SJCRH30 (cell line): Measurements from ENCODE around the gene CLRN3. TPM values are rescaled to one million over a fixed set of nuclear protein-coding genes. Genes with fewer than 3 reads are reported as not detected.

Experiments
- DNase-seq, 2 experiments: peaks; one replicate each; pipeline ENCODE4 v3.0.0-alpha.2; 2015 to 2020
- H3K27ac ChIP-seq: fragments of 250-450 bp; sonication (Bioruptor Pico); 2 replicates; pipeline ENCODE4 v1.5.1; 2020; ENCODE audit warnings: mild to moderate bottlenecking, moderate library complexity
- H3K27me3 ChIP-seq: fragments of 250-450 bp; sonication (Bioruptor Pico); 2 replicates; pipeline ENCODE4 v1.5.1; 2020; ENCODE audit warnings: mild to moderate bottlenecking, moderate library complexity
- H3K36me3 ChIP-seq: fragments of 250-450 bp; sonication (Bioruptor Pico); 2 replicates; pipeline ENCODE4 v1.5.1; 2020; ENCODE audit warnings: mild to moderate bottlenecking, moderate library complexity
- H3K4me1 ChIP-seq: fragments of 250-450 bp; sonication (Bioruptor Pico); 2 replicates; pipeline ENCODE4 v1.5.1; 2020; ENCODE audit warnings: mild to moderate bottlenecking, moderate library complexity
- H3K4me3 ChIP-seq: fragments of 250-450 bp; sonication (Bioruptor Pico); 2 replicates; pipeline ENCODE4 v1.5.1; 2020; ENCODE audit warnings: mild to moderate bottlenecking, moderate library complexity
- H3K9me3 ChIP-seq: fragments of 250-450 bp; sonication (Bioruptor Pico); replicated peaks from 2 replicates; pipeline ENCODE4 v1.5.1; 2020; ENCODE audit warnings: mild to moderate bottlenecking, moderate library complexity
- total RNA-seq: library from RNA; depleted of rRNA; stranded (reverse); fragments of >200 nt; shearing (Covaris generic); gene quantifications from 2 replicates; pipeline ENCODE4 v1.2.3, GENCODE V29; 2014

The CLRN3 gene
- total RNA-seq, 1 experiment from 2014 or later, result not detected

GRCh38 chr10:127877116-127877515, 15.6 kb downstream of the CLRN3 start:
- no peak overlapping the region for H3K4me3 ChIP-seq
- DNase-seq, result no peak
- no peaks in the 10 kb centered on the region for H3K4me1 ChIP-seq
- peaks cover 3% of the 10 kb centered on the region for H3K27me3 ChIP-seq
- no peaks in the 10 kb centered on the region for H3K9me3 ChIP-seq
- no peaks in the 10 kb centered on the region for H3K36me3 ChIP-seq
- H3K27ac ChIP-seq, result no peak overlapping the region

GRCh38 chr10:127875916-127876315, 16.8 kb downstream of the CLRN3 start:
- Histone ChIP-seq H3K36me3 (no peaks in the 10 kb centered on the region), H3K9me3 (no peaks in the 10 kb centered on the region), H3K4me3 (no peak overlapping the region), H3K27ac (no peak overlapping the region), H3K4me1 (no peaks in the 10 kb centered on the region), H3K27me3 (peaks cover under 1% of the 10 kb centered on the region)
- DNase-seq, result no peak

- Histone ChIP-seq H3K4me1 (no peaks in the 10 kb centered on the region), H3K27ac (no peak overlapping the region), H3K4me3 (no peak overlapping the region), H3K9me3 (no peaks in the 10 kb centered on the region), H3K27me3 (no peaks in the 10 kb centered on the region; the same call in none of the 2 replicates), H3K36me3 (no peaks in the 10 kb centered on the region)
- no peak for DNase-seq
Measured at GRCh38 chr10:127875449-127875765, 17.3 kb downstream of the CLRN3 start.

- H3K36me3 ChIP-seq, result no peaks in the 10 kb centered on the region
- no peak for DNase-seq
Measured at GRCh38 chr10:127874671-127875448, 17.9 kb downstream of the CLRN3 start.

GRCh38 chr10:127873901-127874470, 18.8 kb downstream of the CLRN3 start:
- H3K4me1 ChIP-seq, result no peaks in the 10 kb centered on the region
- no peak overlapping the region for H3K27ac ChIP-seq
- no peak overlapping the region for H3K4me3 ChIP-seq
- no peak for DNase-seq
- no peaks in the 10 kb centered on the region for H3K36me3 ChIP-seq
- H3K9me3 ChIP-seq, result no peaks in the 10 kb centered on the region
- H3K27me3 ChIP-seq, result peaks cover 3% of the 10 kb centered on the region

More at GRCh38 chr10:127874671-127875448, 17.9 kb downstream of the CLRN3 start:
- no peak overlapping the region for H3K4me3 ChIP-seq
- no peaks in the 10 kb centered on the region for H3K4me1 ChIP-seq
- no peak overlapping the region for H3K27ac ChIP-seq
- H3K9me3 ChIP-seq, result no peaks in the 10 kb centered on the region
- H3K27me3 ChIP-seq, result peaks cover 3% of the 10 kb centered on the region

GRCh38 chr10:127872871-127873600, 19.7 kb downstream of the CLRN3 start:
- peak in 1 of 2 experiments; percentile 20 for DNase-seq
- Histone ChIP-seq H3K27me3 (peaks cover 3% of the 10 kb centered on the region), H3K9me3 (no peaks in the 10 kb centered on the region), H3K36me3 (no peaks in the 10 kb centered on the region), H3K27ac (no peak overlapping the region), H3K4me3 (no peak overlapping the region), H3K4me1 (no peaks in the 10 kb centered on the region)

GRCh38 chr10:127872011-127872761, 20.6 kb downstream of the CLRN3 start:
- Histone ChIP-seq H3K9me3 (no peaks in the 10 kb centered on the region), H3K27ac (no peak overlapping the region), H3K27me3 (peaks cover 3% of the 10 kb centered on the region), H3K4me1 (no peaks in the 10 kb centered on the region), H3K4me3 (no peak overlapping the region), H3K36me3 (no peaks in the 10 kb centered on the region)
- DNase-seq, result peak in 1 of 2 experiments; percentile 6

- H3K4me1 ChIP-seq, result no peaks in the 10 kb centered on the region
Measured at GRCh38 chr10:127871631-127872010, 21.1 kb downstream of the CLRN3 start.

GRCh38 chr10:127869329-127869728, 23.4 kb downstream of the CLRN3 start:
- Histone ChIP-seq H3K27ac (no peak overlapping the region), H3K4me3 (no peak overlapping the region), H3K27me3 (peaks cover 3% of the 10 kb centered on the region), H3K9me3 (no peaks in the 10 kb centered on the region), H3K4me1 (no peaks in the 10 kb centered on the region), H3K36me3 (no peaks in the 10 kb centered on the region)
- DNase-seq, result no peak

More at GRCh38 chr10:127871631-127872010, 21.1 kb downstream of the CLRN3 start:
- DNase-seq, result no peak
- Histone ChIP-seq H3K4me3 (no peak overlapping the region), H3K36me3 (no peaks in the 10 kb centered on the region), H3K9me3 (no peaks in the 10 kb centered on the region), H3K27ac (no peak overlapping the region), H3K27me3 (peaks cover 3% of the 10 kb centered on the region)

GRCh38 chr10:127867805-127868204, 24.9 kb downstream of the CLRN3 start:
- Histone ChIP-seq H3K27ac (no peak overlapping the region), H3K9me3 (no peaks in the 10 kb centered on the region), H3K36me3 (no peaks in the 10 kb centered on the region), H3K27me3 (0 out of 2 replicates have a peak, but pooled peaks cover 3% of the 10 kb centered on the region), H3K4me1 (no peaks in the 10 kb centered on the region), H3K4me3 (no peak overlapping the region)
- no peak for DNase-seq

GRCh38 chr10:127866276-127867013, 26.3 kb downstream of the CLRN3 start:
- H3K27ac ChIP-seq, result no peak overlapping the region
- H3K27me3 ChIP-seq, result 0 out of 2 replicates have a peak, but pooled peaks cover 3% of the 10 kb centered on the region
- DNase-seq, result no peak
- no peaks in the 10 kb centered on the region for H3K36me3 ChIP-seq
- no peaks in the 10 kb centered on the region for H3K9me3 ChIP-seq
- H3K4me1 ChIP-seq, result no peaks in the 10 kb centered on the region
- H3K4me3 ChIP-seq, result no peak overlapping the region

- Histone ChIP-seq H3K9me3 (no peaks in the 10 kb centered on the region), H3K4me1 (no peaks in the 10 kb centered on the region), H3K4me3 (no peak overlapping the region), H3K27ac (no peak overlapping the region), H3K27me3 (no peaks in the 10 kb centered on the region), H3K36me3 (no peaks in the 10 kb centered on the region)
- no peak for DNase-seq
Measured at GRCh38 chr10:127863231-127863825, 29.4 kb downstream of the CLRN3 start.

- Histone ChIP-seq H3K36me3 (no peaks in the 10 kb centered on the region), H3K4me1 (no peaks in the 10 kb centered on the region), H3K27me3 (no peaks in the 10 kb centered on the region), H3K9me3 (no peaks in the 10 kb centered on the region), H3K4me3 (no peak overlapping the region), H3K27ac (no peak overlapping the region)
- DNase-seq, result no peak
Measured at GRCh38 chr10:127860592-127860991, 32.1 kb downstream of the CLRN3 start.

GRCh38 chr10:127855976-127856375, 36.8 kb downstream of the CLRN3 start:
- no peaks in the 10 kb centered on the region for H3K4me1 ChIP-seq
- H3K27me3 ChIP-seq, result no peaks in the 10 kb centered on the region
- no peak for DNase-seq
- no peak overlapping the region for H3K27ac ChIP-seq
- H3K36me3 ChIP-seq, result no peaks in the 10 kb centered on the region
- no peak overlapping the region for H3K4me3 ChIP-seq
- H3K9me3 ChIP-seq, result no peaks in the 10 kb centered on the region
